Measurements from ENCODE around the gene MTM1.

DNA sequence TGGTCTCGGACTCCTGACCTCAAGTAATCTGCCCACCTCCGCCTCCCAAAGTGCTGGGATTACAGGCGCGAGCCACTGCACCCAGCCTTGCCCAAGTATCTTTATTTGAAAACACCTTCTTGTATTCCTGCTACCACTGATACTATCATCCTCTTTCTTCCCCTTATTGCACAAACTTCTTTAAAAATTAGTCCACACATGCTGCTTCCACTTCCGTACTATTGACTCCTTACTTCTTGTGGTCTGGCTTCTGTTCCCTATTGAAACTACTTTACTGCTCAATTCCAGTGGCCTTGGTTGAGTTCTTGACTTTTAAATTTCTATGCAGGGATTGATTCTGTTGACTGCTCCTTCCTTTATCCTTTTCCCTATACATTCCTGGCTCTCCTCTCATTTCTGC lies 38.8 kb downstream of the MTM1 start:
- TF ChIP-seq EZH2 (IDR thresholded peaks at IDR 0.05; ENCODE audit: borderline replicate concordance) (no peak), EZH2phosphoT487 (IDR thresholded peaks at IDR 0.05; ENCODE audit: low read depth, severe bottlenecking, unreplicated experiment) (no peak)
- TF ChIP-seq, protein P1, sequence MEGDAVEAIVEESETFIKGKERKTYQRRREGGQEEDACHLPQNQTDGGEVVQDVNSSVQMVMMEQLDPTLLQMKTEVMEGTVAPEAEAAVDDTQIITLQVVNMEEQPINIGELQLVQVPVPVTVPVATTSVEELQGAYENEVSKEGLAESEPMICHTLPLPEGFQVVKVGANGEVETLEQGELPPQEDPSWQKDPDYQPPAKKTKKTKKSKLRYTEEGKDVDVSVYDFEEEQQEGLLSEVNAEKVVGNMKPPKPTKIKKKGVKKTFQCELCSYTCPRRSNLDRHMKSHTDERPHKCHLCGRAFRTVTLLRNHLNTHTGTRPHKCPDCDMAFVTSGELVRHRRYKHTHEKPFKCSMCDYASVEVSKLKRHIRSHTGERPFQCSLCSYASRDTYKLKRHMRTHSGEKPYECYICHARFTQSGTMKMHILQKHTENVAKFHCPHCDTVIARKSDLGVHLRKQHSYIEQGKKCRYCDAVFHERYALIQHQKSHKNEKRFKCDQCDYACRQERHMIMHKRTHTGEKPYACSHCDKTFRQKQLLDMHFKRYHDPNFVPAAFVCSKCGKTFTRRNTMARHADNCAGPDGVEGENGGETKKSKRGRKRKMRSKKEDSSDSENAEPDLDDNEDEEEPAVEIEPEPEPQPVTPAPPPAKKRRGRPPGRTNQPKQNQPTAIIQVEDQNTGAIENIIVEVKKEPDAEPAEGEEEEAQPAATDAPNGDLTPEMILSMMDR (IDR thresholded peaks at IDR 0.05; ENCODE audit: poor library complexity) = no peak

Measured in hepatocyte (in vitro differentiated cells).